HCT116 (cell line): ENCODE data around the gene PCDHB6. TPM values are rescaled to one million over a fixed set of nuclear protein-coding genes. Genes with fewer than 3 reads are reported as not detected.
A peak's percentile ranks its signal among the peaks of the same experiment; 100 is the strongest.
"Not testable (repeated sequence)": the region's sequence is repeated elsewhere in the genome, so short reads cannot be mapped to it uniquely, and the experiment has no call there.

Source experiments
- ATAC-seq: fragments of 200-7000 bp; cut with Tn5 transposase; 2 replicates; pipeline ENCODE4 v1.9.1; 2020; ENCODE audit warnings: mild to moderate bottlenecking, moderate library complexity
- BruUV-seq: library from RNA; stranded (reverse); fragments of 400-500 nt; replicated peaks from 2 replicates; lab custom pipeline; 2021; lab: Mats Ljungman, UMichigan
- CTCF ChIA-PET: fragments of 300-600 bp; sonication (Branson Sonifier 250); formaldehyde crosslinking; loops from one replicate; lab custom pipeline; 2021; ENCODE audit warnings: antibody characterized with exemption; lab: Charles Lee
- POLR2A ChIA-PET: fragments of 300-600, 350-600 bp; sonication (Branson Sonifier 250); formaldehyde crosslinking; loops from one replicate; lab custom pipeline; 2021; ENCODE audit warnings: antibody characterized with exemption; lab: Charles Lee
- RAD21 ChIA-PET, 2 experiments: fragments of 300-600 bp; sonication (Branson Sonifier 250); formaldehyde crosslinking; loops; one replicate each; lab custom pipeline; 2023; ENCODE audit warnings: low total read pairs in 2 of 2; ENCODE audit not compliant: uncharacterized antibody in 2 of 2, unreplicated experiment in 2 of 2, low non-redundant PET in 1 of 2; lab: Charles Lee
- DNase-seq: peaks from one replicate; pipeline ENCODE4 v3.0.0-alpha.2; 2010; ENCODE audit warnings: low read depth, low spot score
- H2AFZ ChIP-seq: fragments of 200-600 bp; shearing (Covaris generic), sonication (generic); 2 replicates; pipeline ENCODE4 v1.6.1; 2017; ENCODE audit warnings: low read depth, mixed run types, mixed read lengths, antibody characterized with exemption, low read length; ENCODE audit not compliant: poor library complexity, severe bottlenecking
- H3K27ac ChIP-seq: 2 replicates; pipeline ENCODE4 v1.5.1; 2012; ENCODE audit warnings: low read depth, low read length
- H3K27me3 ChIP-seq: fragments of 200-600 bp; sonication (generic); 2 replicates; pipeline ENCODE4 v1.6.1; 2016; ENCODE audit warnings: mixed run types, low read length, mixed read lengths; ENCODE audit not compliant: insufficient read depth
- H3K36me3 ChIP-seq, 2 experiments: fragments of 200-500 bp in 1 of 2; fragments of 200-600 bp in 1 of 2; sonication (Bioruptor generic) in 1 of 2; sonication (generic) in 1 of 2; 2 replicates each; pipeline versions ENCODE4 v1.5.1 to v1.6.1; 2014 to 2016; ENCODE audit warnings: low read length in 2 of 2, inconsistent platforms in 1 of 2, mixed read lengths in 1 of 2, mixed run types in 1 of 2; ENCODE audit not compliant: insufficient read depth in 2 of 2, control insufficient read depth in 1 of 2
- H3K4me1 ChIP-seq, 2 experiments: fragments of 200-600 bp in 1 of 2; sonication (generic) in 1 of 2; 2 replicates each; pipeline versions ENCODE4 v1.5.1 to v1.6.1; 2012 to 2017; ENCODE audit warnings: low read length in 2 of 2, inconsistent platforms in 1 of 2, mild to moderate bottlenecking in 1 of 2, mixed read lengths in 1 of 2, mixed run types in 1 of 2, moderate library complexity in 1 of 2; ENCODE audit not compliant: insufficient read depth in 2 of 2, control insufficient read depth in 1 of 2
- H3K4me2 ChIP-seq: fragments of 200-600 bp; sonication (generic); 2 replicates; pipeline ENCODE4 v1.6.1; 2017; ENCODE audit warnings: mixed run types, low read length, mixed read lengths
- H3K4me3 ChIP-seq, 2 experiments: fragments of 200-600 bp in 1 of 2; sonication (generic) in 1 of 2; replicated peaks in 1 of 2; 2 replicates each; pipeline ENCODE4 v1.5.1; 2011 to 2016; ENCODE audit warnings: low read length in 2 of 2, control low read depth in 1 of 2, low read depth in 1 of 2, mild to moderate bottlenecking in 1 of 2, mixed read lengths in 1 of 2, mixed run types in 1 of 2
- H3K79me2 ChIP-seq: fragments of 200-600 bp; sonication (generic); 2 replicates; pipeline ENCODE4 v1.6.1; 2017; ENCODE audit warnings: mild to moderate bottlenecking, mixed run types, low read length, moderate library complexity, mixed read lengths; ENCODE audit not compliant: insufficient read depth
- H3K9ac ChIP-seq: fragments of 200-600 bp; sonication (generic); 2 replicates; pipeline ENCODE4 v1.6.1; 2016; ENCODE audit warnings: low read length, mixed read lengths
- H3K9me2 ChIP-seq: fragments of 200-600 bp; sonication (generic), shearing (Covaris generic); 2 replicates; pipeline ENCODE4 v1.6.1; 2017; ENCODE audit warnings: mixed run types, mild to moderate bottlenecking, moderate library complexity; ENCODE audit not compliant: insufficient read depth
- H3K9me3 ChIP-seq, 2 experiments: fragments of 200-500 bp in 1 of 2; fragments of 200-600 bp in 1 of 2; sonication (Bioruptor generic) in 1 of 2; sonication (generic) in 1 of 2; 2 replicates each; pipeline ENCODE4 v1.6.1; 2014 to 2017; ENCODE audit warnings: low read length in 2 of 2, mixed read lengths in 2 of 2, inconsistent platforms in 1 of 2, low read depth in 1 of 2, mild to moderate bottlenecking in 1 of 2, mixed run types in 1 of 2, moderate library complexity in 1 of 2; ENCODE audit not compliant: control insufficient read depth in 1 of 2, insufficient read depth in 1 of 2
- H4K20me1 ChIP-seq: fragments of 200-600 bp; sonication (generic), shearing (Covaris generic); 2 replicates; pipeline ENCODE4 v1.6.1; 2017; ENCODE audit warnings: mixed run types, mild to moderate bottlenecking, moderate library complexity; ENCODE audit not compliant: insufficient read depth
- CBX3 ChIP-seq: IDR thresholded peaks from 2 replicates; pipeline ENCODE4 v1.6.1; 2012; ENCODE audit warnings: low read depth
- CEBPB ChIP-seq: IDR thresholded peaks from 2 replicates; pipeline ENCODE4 v1.6.1; 2012; ENCODE audit warnings: low read depth
- EGR1 ChIP-seq: IDR thresholded peaks from 2 replicates; pipeline ENCODE4 v1.6.1; 2012; ENCODE audit warnings: low read depth
- EZH2phosphoT487 ChIP-seq: fragments of 200-600 bp; IDR thresholded peaks from 2 replicates; pipeline ENCODE4 v1.6.1; 2018; ENCODE audit warnings: antibody characterized with exemption, borderline replicate concordance
- FOSL1 ChIP-seq: IDR thresholded peaks from 2 replicates; pipeline ENCODE4 v1.6.1; 2012; ENCODE audit warnings: low read depth
- JUND ChIP-seq: IDR thresholded peaks from 2 replicates; pipeline ENCODE4 v1.6.1; 2012
- RAD21 ChIP-seq: IDR thresholded peaks from 2 replicates; pipeline ENCODE4 v1.6.1; 2012; ENCODE audit warnings: low read depth, mild to moderate bottlenecking
- SIN3A ChIP-seq: IDR thresholded peaks from 2 replicates; pipeline ENCODE4 v1.6.1; 2012; ENCODE audit warnings: low read depth
- SP1 ChIP-seq: IDR thresholded peaks from 2 replicates; pipeline ENCODE4 v1.6.1; 2012; ENCODE audit warnings: low read depth
- TCF7L2 ChIP-seq: IDR thresholded peaks from 2 replicates; pipeline ENCODE4 v1.7.0; 2011; ENCODE audit warnings: borderline replicate concordance, inconsistent platforms; ENCODE audit not compliant: insufficient read depth, insufficient read length; ENCODE audit errors: extremely low read depth
- YY1 ChIP-seq: IDR thresholded peaks from 2 replicates; pipeline ENCODE4 v1.6.1; 2011; ENCODE audit warnings: low read length, low read depth, moderate library complexity, mild to moderate bottlenecking; ENCODE audit not compliant: insufficient replicate concordance; ENCODE audit errors: extremely low read depth
- ZFX ChIP-seq: fragments of 450-650 bp; IDR thresholded peaks from 2 replicates; pipeline ENCODE4 v1.6.1; 2017
- ZNF274 ChIP-seq: fragments of 200-500 bp; sonication (Bioruptor generic); IDR thresholded peaks from 2 replicates; pipeline ENCODE4 v1.6.1; 2014; ENCODE audit warnings: mild to moderate bottlenecking, low read depth, low read length, inconsistent platforms
- intact Hi-C: fragments of 100-400 bp; cut with micrococcal nuclease; formaldehyde crosslinking; loops from 2 replicates; pipeline ENCODE4 v1.10.0; 2022
- total RNA-seq: library from RNA; stranded (reverse); gene quantifications from one replicate; pipeline ENCODE4 v1.2.1, GENCODE V29; 2021; ENCODE audit not compliant: unreplicated experiment
- TF ChIP-seq, protein P1 (sequence below): IDR thresholded peaks from 2 replicates; pipeline ENCODE4 v1.6.1; 2011; ENCODE audit warnings: mild to moderate bottlenecking, low read length, moderate library complexity; ENCODE audit not compliant: insufficient replicate concordance; ENCODE audit errors: extremely low read depth
- TF ChIP-seq, protein P2 (sequence below): IDR thresholded peaks from 2 replicates; pipeline ENCODE4 v1.6.1; 2012
- TF ChIP-seq, protein P3 (sequence below), 3 experiments: fragments of 200-600 bp in 1 of 3; sonication (generic) in 1 of 3; IDR thresholded peaks in 2 of 3; conservative IDR thresholded peaks in 1 of 3; 2 replicates each; pipeline ENCODE4 v1.5.1; 2012 to 2017; ENCODE audit warnings: low read depth in 2 of 3, low read length in 2 of 3, antibody characterized with exemption in 1 of 3, borderline replicate concordance in 1 of 3, control low read depth in 1 of 3, mild to moderate bottlenecking in 1 of 3, mixed read lengths in 1 of 3, mixed run types in 1 of 3, moderate library complexity in 1 of 3; ENCODE audit not compliant: insufficient read depth in 1 of 3

Gene PCDHB6
- total RNA-seq, 1 experiment from 2014 or later, result not detected

DNA sequence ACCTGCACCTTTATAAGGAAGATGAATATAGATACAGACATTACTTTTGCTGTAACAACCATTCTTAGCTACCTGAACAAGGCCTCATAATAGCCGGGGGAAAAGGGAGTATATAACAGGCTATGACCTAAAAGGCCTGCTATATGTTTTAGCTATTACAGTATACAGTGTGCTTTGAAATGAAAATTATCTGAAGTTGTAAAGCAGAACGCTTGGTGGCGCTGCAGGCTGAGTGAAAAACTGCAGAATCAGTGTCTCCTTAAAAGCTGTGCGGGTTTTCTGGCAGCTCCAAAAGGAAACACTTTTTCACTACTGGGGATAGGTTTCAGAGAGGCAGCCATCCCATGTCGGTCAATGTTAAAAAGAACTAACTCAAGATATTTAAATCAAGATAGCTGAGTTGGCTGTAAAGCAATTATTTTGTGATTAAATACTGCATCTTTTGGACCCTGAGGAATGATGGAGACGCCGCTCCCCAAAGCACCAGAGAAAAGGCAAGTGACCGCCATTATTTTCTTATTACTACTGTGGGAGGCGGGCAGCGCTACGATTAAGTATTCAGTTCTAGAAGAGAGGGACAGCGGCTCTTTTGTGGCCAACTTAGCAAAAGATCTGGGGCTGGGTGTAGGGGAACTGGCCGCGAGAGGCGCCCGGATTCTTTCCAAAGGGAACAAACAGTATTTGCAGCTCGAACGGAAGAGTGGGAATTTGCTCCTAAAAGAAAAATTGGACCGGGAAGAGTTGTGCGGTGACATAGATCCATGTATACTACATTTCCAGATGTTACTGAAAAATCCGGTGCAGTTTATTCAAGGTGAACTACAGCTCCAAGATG lies 5.9 kb downstream of the PCDHB6 start:
- Histone ChIP-seq H3K79me2 (no peaks in the 10 kb centered on the region), H3K27ac (no peak overlapping the region), H3K4me2 (no peak overlapping the region), H2AFZ (no peak overlapping the region), H3K36me3 (no peaks in the 10 kb centered on the region), H3K9me3 (peaks cover 0 to 3% of the 10 kb centered on the region in 2 experiments; a peak in 1 of 4 replicates), H3K9ac (no peak overlapping the region), H3K9me2 (no peaks in the 10 kb centered on the region), H3K4me3 (no peak overlapping the region), H3K4me1 (no peaks in the 10 kb centered on the region), H3K27me3 (no peaks in the 10 kb centered on the region), H4K20me1 (no peaks in the 10 kb centered on the region)
- ChIA-PET POLR2A (no interaction called here), CTCF (interaction anchor here (1.0 to 1.4 kb wide), 2 partner anchors 16 to 304 kb away, joined by 3 read pairs; no protein-coding TSS in a partner anchor), RAD21 (no interaction called here)
- ATAC-seq (peak; percentile 40; the same call in 1 of the 2 replicates), DNase-seq (no peak)
- BruUV-seq, result no TSS peak
- intact Hi-C loops, result no loop called here
- TF ChIP-seq ZFX (no peak), SIN3A (no peak), JUND (no peak), EZH2phosphoT487 (no peak), RAD21 (peak; percentile 23; the same call in 1 of the 2 replicates), TCF7L2 (no peak), CEBPB (no peak), FOSL1 (no peak), YY1 (no peak), CBX3 (no peak), ZNF274 (no peak), SP1 (no peak), EGR1 (no peak)
- TF ChIP-seq, protein P1, sequence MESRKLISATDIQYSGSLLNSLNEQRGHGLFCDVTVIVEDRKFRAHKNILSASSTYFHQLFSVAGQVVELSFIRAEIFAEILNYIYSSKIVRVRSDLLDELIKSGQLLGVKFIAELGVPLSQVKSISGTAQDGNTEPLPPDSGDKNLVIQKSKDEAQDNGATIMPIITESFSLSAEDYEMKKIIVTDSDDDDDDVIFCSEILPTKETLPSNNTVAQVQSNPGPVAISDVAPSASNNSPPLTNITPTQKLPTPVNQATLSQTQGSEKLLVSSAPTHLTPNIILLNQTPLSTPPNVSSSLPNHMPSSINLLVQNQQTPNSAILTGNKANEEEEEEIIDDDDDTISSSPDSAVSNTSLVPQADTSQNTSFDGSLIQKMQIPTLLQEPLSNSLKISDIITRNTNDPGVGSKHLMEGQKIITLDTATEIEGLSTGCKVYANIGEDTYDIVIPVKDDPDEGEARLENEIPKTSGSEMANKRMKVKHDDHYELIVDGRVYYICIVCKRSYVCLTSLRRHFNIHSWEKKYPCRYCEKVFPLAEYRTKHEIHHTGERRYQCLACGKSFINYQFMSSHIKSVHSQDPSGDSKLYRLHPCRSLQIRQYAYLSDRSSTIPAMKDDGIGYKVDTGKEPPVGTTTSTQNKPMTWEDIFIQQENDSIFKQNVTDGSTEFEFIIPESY, result no peak
- TF ChIP-seq, protein P2, sequence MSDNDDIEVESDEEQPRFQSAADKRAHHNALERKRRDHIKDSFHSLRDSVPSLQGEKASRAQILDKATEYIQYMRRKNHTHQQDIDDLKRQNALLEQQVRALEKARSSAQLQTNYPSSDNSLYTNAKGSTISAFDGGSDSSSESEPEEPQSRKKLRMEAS, result no peak
- TF ChIP-seq, protein P3, sequence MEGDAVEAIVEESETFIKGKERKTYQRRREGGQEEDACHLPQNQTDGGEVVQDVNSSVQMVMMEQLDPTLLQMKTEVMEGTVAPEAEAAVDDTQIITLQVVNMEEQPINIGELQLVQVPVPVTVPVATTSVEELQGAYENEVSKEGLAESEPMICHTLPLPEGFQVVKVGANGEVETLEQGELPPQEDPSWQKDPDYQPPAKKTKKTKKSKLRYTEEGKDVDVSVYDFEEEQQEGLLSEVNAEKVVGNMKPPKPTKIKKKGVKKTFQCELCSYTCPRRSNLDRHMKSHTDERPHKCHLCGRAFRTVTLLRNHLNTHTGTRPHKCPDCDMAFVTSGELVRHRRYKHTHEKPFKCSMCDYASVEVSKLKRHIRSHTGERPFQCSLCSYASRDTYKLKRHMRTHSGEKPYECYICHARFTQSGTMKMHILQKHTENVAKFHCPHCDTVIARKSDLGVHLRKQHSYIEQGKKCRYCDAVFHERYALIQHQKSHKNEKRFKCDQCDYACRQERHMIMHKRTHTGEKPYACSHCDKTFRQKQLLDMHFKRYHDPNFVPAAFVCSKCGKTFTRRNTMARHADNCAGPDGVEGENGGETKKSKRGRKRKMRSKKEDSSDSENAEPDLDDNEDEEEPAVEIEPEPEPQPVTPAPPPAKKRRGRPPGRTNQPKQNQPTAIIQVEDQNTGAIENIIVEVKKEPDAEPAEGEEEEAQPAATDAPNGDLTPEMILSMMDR (IDR thresholded peaks at IDR 0.05 in 2 of 3, conservative IDR thresholded peaks at IDR 0.05 in 1 of 3; ENCODE audit: borderline replicate concordance in 1 of 3, insufficient read depth in 1 of 3, low read depth in 2 of 3, low read length in 2 of 3), result peak in 2 of 3 experiments; percentile 28 to 40; a peak in 3 of 6 replicates

DNA sequence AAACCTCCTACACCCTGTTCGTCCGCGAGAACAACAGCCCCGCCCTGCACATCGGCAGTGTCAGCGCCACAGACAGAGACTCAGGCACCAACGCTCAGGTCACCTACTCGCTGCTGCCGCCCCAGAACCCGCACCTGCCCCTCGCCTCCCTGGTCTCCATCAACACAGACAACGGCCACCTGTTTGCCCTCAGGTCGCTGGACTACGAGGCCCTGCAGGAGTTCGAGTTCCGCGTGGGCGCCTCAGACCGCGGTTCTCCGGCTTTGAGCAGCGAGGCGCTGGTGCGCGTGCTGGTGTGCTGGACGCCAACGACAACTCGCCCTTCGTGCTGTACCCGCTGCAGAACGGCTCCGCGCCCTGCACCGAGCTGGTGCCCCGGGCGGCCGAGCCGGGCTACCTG lies 7.5 kb downstream of the PCDHB6 start:
- CTCF ChIA-PET, H3K9ac ChIP-seq, POLR2A ChIA-PET, H3K4me2 ChIP-seq, BruUV-seq, H3K4me3 ChIP-seq, RAD21 ChIA-PET, H3K9me3 ChIP-seq, H3K79me2 ChIP-seq, H3K4me1 ChIP-seq, intact Hi-C loops, H3K36me3 ChIP-seq, DNase-seq, ATAC-seq, H3K27me3 ChIP-seq, H4K20me1 ChIP-seq, H2AFZ ChIP-seq, H3K9me2 ChIP-seq, H3K27ac ChIP-seq: not testable (repeated sequence)
